Measurements from ENCODE around the gene DMRTB1.

Gene DMRTB1

DNA sequence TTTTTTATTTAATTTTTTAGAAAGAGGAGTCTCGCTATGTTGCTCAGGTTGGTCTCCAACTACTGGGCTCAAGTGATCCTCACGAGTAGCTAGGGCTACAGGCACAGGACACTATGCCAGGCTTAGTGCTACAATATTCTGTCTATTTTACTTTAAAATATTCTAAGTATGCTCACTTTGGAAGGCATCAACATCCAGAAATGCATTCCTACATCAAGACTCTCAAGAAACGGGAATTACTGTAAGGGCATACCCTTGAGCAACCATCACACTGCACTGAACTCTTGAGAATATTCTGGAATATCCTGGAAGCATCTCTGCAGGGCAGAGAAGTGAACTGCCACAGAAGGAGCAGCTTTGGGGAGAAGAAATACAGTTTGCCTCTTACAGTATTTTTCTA, 565 bp upstream of the DMRTB1 start:
- Histone ChIP-seq H3K36me3 (ENCODE audit: control insufficient read depth in 4 of 4, insufficient read depth in 4 of 4, low read length in 3 of 4) (no peaks in the 10 kb centered on the region), H3K4me3 (ENCODE audit: control insufficient read depth in 1 of 7, extremely low read depth in 1 of 7, insufficient read depth in 4 of 7, low read depth in 2 of 7, low read length in 6 of 7) (no peak overlapping the region), H3K4me1 (ENCODE audit: control extremely low read depth in 1 of 4, control insufficient read depth in 4 of 4, insufficient read depth in 4 of 4, low read length in 3 of 4) (peaks cover 0 to 2% (median 0%) of the 10 kb centered on the region in 4 experiments), H3K27ac (ENCODE audit: insufficient read depth in 1 of 2, low read depth in 1 of 2, low read length in 2 of 2, poor library complexity in 1 of 2, severe bottlenecking in 2 of 2) (no peak overlapping the region), H3K9me3 (ENCODE audit: control extremely low read depth in 1 of 5, control insufficient read depth in 4 of 5, insufficient read depth in 2 of 5, low read depth in 1 of 5, low read length in 4 of 5) (no peaks in the 10 kb centered on the region), H3K27me3 (replicated peaks in 2 of 5; ENCODE audit: control insufficient read depth in 4 of 5, insufficient read depth in 5 of 5, low read length in 4 of 5) (peaks cover 0 to 2% (median 0%) of the 10 kb centered on the region in 5 experiments)
- 100% methylated on average over 1 of the region's 3 CpGs for WGBS (ENCODE audit: insufficient coverage)
- DNase-seq: no peak
- ChIA-PET POLR2A (interaction anchor here (0.7 kb wide), 1 partner anchor 10 kb away, joined by 3 read pairs; no protein-coding TSS in a partner anchor), CTCF (interaction anchor here (1.2 to 1.8 kb wide), 3 partner anchors 13 to 23 kb away, joined by 3 to 4 read pairs (median 4); no protein-coding TSS in a partner anchor)

DNA sequence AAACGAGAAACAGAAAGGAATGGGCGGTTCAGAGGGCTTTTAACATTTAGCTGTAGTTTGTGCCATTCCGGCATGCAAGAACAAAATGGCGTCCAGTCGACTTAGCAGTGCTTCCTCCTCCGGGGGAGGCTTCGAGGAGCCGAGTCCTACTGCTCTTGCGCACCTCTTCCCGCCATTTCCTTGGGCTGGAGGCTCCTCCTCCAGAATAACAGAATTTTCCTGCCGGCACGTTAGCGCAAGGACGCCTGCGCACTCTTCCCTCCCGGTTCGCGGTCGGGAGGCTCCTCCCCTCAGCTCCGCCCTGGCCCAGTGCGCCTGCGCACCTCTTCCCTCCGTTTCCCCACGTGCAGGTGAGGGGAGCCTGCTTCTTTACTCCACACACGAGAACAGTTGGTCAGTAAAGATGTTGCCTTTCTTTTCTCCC, 1.0 kb downstream of the DMRTB1 start:
- 98% methylated on average over 24 of the region's 25 CpGs for WGBS (ENCODE audit: insufficient coverage)
- CTCF ChIA-PET: interaction anchor here (0.9 kb wide), 1 partner anchor 10 kb away, joined by 3 read pairs; no protein-coding TSS in a partner anchor
- POLR2A ChIA-PET: no interaction called here

DNA sequence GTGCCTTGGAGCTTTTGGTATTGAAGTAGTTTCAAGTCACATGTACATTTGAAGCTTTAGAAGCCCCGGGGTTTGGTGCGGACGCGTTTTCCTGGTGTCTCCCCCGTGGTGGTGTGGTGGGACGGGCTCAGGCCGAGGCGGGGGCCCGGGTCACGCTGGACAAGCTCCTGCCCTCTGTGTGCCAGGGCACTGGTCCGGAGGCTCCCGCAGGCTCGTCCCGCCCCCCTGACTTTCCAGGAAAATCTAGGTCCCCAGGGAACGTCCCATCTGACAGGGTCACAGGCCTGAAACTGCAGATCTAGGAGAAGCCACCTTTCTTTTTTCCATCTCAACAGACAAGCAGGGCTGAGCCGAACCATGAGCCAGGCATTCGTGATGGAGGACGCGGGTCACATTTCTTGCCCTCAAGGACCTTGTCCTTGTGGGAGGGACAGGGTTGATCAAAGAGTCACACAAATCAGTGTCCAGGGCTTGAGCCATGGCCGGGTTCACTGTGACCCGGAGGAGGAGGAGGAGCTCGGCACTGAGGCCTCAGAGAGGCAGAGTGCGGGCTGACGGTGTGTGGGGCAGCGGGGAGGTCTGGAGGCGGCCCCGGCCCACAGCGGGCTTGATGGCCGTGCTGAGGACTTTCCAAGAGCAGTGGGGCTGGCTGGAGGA, 1.6 kb downstream of the DMRTB1 start:
- Histone ChIP-seq H3K9me3 (ENCODE audit: control extremely low read depth in 1 of 5, control insufficient read depth in 4 of 5, insufficient read depth in 2 of 5, low read depth in 1 of 5, low read length in 4 of 5) (no peaks in the 10 kb centered on the region), H3K27me3 (replicated peaks in 2 of 5; ENCODE audit: control insufficient read depth in 4 of 5, insufficient read depth in 5 of 5, low read length in 4 of 5) (peaks cover 0 to 2% (median 0%) of the 10 kb centered on the region in 5 experiments), H3K4me3 (ENCODE audit: control insufficient read depth in 1 of 7, extremely low read depth in 1 of 7, insufficient read depth in 4 of 7, low read depth in 2 of 7, low read length in 6 of 7) (no peak overlapping the region), H3K27ac (ENCODE audit: insufficient read depth in 1 of 2, low read depth in 1 of 2, low read length in 2 of 2, poor library complexity in 1 of 2, severe bottlenecking in 2 of 2) (no peak overlapping the region), H3K36me3 (ENCODE audit: control insufficient read depth in 4 of 4, insufficient read depth in 4 of 4, low read length in 3 of 4) (no peaks in the 10 kb centered on the region), H3K4me1 (ENCODE audit: control extremely low read depth in 1 of 4, control insufficient read depth in 4 of 4, insufficient read depth in 4 of 4, low read length in 3 of 4) (peaks cover 0 to 8% (median 1%) of the 10 kb centered on the region in 4 experiments)
- ChIA-PET POLR2A (no interaction called here), CTCF (interaction anchor here (0.9 kb wide), 1 partner anchor 11 kb away, joined by 3 read pairs; no protein-coding TSS in a partner anchor)
- no peak for DNase-seq
- 95% methylated on average over 23 of the region's 29 CpGs for WGBS (ENCODE audit: insufficient coverage)

More for the DNA sequence above, 1.0 kb downstream of the DMRTB1 start:
- DNase-seq: no peak
- Histone ChIP-seq H3K4me3 (ENCODE audit: control insufficient read depth in 1 of 7, extremely low read depth in 1 of 7, insufficient read depth in 4 of 7, low read depth in 2 of 7, low read length in 6 of 7) (no peak overlapping the region), H3K36me3 (ENCODE audit: control insufficient read depth in 4 of 4, insufficient read depth in 4 of 4, low read length in 3 of 4) (no peaks in the 10 kb centered on the region), H3K27ac (ENCODE audit: insufficient read depth in 1 of 2, low read depth in 1 of 2, low read length in 2 of 2, poor library complexity in 1 of 2, severe bottlenecking in 2 of 2) (no peak overlapping the region), H3K9me3 (ENCODE audit: control extremely low read depth in 1 of 5, control insufficient read depth in 4 of 5, insufficient read depth in 2 of 5, low read depth in 1 of 5, low read length in 4 of 5) (no peaks in the 10 kb centered on the region), H3K4me1 (ENCODE audit: control extremely low read depth in 1 of 4, control insufficient read depth in 4 of 4, insufficient read depth in 4 of 4, low read length in 3 of 4) (peaks cover 0 to 6% (median 0%) of the 10 kb centered on the region in 4 experiments), H3K27me3 (replicated peaks in 2 of 5; ENCODE audit: control insufficient read depth in 4 of 5, insufficient read depth in 5 of 5, low read length in 4 of 5) (peaks cover 0 to 2% (median 0%) of the 10 kb centered on the region in 5 experiments)

DNA sequence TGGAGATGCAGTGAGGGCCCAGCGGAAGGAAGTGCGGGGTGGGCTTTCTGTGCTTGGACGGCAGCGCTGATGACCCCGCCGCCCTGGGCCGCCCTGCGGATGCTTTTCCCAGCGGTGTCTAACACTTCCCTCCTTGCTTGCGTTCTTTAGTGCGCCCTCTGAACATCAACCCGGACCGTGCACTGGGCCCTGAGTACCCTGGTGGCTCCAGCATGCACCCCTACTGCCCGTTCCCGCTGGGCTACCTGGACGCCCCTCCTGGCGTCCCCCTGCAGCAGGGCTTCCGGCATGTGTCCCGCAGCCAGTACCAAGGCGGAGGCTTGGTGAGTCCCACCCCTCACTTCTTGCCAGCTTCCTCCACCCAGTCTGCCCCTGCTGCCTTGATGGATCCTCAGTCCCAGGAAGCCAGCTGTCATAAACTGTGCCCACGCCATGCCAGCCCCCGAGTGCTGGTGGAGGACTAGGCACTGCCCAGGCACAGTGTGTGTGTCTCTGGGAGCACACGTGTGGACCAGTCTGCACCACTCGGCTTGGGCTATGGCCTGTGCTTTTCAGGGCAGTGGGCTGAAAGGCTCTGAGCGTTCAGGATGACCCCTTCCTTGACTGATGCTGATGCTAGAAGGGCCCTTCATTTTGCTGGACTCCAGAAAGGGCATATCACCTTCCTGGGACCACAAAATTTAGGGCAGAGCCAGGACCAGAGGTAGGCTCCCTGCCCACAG, 2.3 kb downstream of the DMRTB1 start:
- Histone ChIP-seq H3K27ac (ENCODE audit: insufficient read depth in 1 of 2, low read depth in 1 of 2, low read length in 2 of 2, poor library complexity in 1 of 2, severe bottlenecking in 2 of 2) (no peak overlapping the region), H3K36me3 (ENCODE audit: control insufficient read depth in 4 of 4, insufficient read depth in 4 of 4, low read length in 3 of 4) (no peaks in the 10 kb centered on the region), H3K4me1 (ENCODE audit: control extremely low read depth in 1 of 4, control insufficient read depth in 4 of 4, insufficient read depth in 4 of 4, low read length in 3 of 4) (peaks cover 0 to 8% (median 1%) of the 10 kb centered on the region in 4 experiments), H3K27me3 (replicated peaks in 2 of 5; ENCODE audit: control insufficient read depth in 4 of 5, insufficient read depth in 5 of 5, low read length in 4 of 5) (peaks cover 0 to 2% (median 0%) of the 10 kb centered on the region in 5 experiments), H3K4me3 (ENCODE audit: control insufficient read depth in 1 of 7, extremely low read depth in 1 of 7, insufficient read depth in 4 of 7, low read depth in 2 of 7, low read length in 6 of 7) (no peak overlapping the region), H3K9me3 (ENCODE audit: control extremely low read depth in 1 of 5, control insufficient read depth in 4 of 5, insufficient read depth in 2 of 5, low read depth in 1 of 5, low read length in 4 of 5) (no peaks in the 10 kb centered on the region)
- WGBS (ENCODE audit: insufficient coverage): 97% methylated on average over 24 of the region's 25 CpGs
- CTCF ChIA-PET: interaction anchor here (1.0 kb wide), 1 partner anchor 37 kb away, joined by 3 read pairs; no protein-coding TSS in a partner anchor
- POLR2A ChIA-PET: no interaction called here
- DNase-seq: no peak

DNA sequence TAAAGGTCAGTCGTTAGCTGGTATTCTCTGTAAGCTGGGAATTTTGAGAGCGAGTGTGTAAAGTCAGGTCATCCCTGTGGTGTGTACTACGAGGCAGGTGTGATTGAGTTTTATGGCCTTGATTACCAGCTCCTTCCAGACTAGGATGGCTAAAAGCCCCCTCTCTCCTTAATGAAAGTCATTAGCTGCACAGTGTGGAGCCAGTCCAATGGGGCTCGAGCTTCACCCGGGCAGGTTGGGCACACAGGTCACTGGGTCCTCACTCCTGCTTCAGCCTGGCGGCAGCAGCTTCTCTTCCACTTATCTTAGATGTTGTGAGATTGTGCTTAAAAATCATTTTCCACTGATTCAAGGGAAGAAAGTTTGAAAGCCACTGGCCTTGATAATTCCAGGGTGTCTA, 3.0 kb downstream of the DMRTB1 start:
- WGBS (ENCODE audit: insufficient coverage): 100% methylated on average over 2 of the region's 6 CpGs
- Histone ChIP-seq H3K27ac (ENCODE audit: insufficient read depth in 1 of 2, low read depth in 1 of 2, low read length in 2 of 2, poor library complexity in 1 of 2, severe bottlenecking in 2 of 2) (no peak overlapping the region), H3K4me1 (ENCODE audit: control extremely low read depth in 1 of 4, control insufficient read depth in 4 of 4, insufficient read depth in 4 of 4, low read length in 3 of 4) (peaks cover 0 to 14% (median 3%) of the 10 kb centered on the region in 4 experiments), H3K4me3 (ENCODE audit: control insufficient read depth in 1 of 7, extremely low read depth in 1 of 7, insufficient read depth in 4 of 7, low read depth in 2 of 7, low read length in 6 of 7) (no peak overlapping the region), H3K9me3 (ENCODE audit: control extremely low read depth in 1 of 5, control insufficient read depth in 4 of 5, insufficient read depth in 2 of 5, low read depth in 1 of 5, low read length in 4 of 5) (no peaks in the 10 kb centered on the region), H3K27me3 (replicated peaks in 2 of 5; ENCODE audit: control insufficient read depth in 4 of 5, insufficient read depth in 5 of 5, low read length in 4 of 5) (peaks cover 0 to 2% (median 0%) of the 10 kb centered on the region in 5 experiments), H3K36me3 (ENCODE audit: control insufficient read depth in 4 of 4, insufficient read depth in 4 of 4, low read length in 3 of 4) (no peaks in the 10 kb centered on the region)
- POLR2A ChIA-PET: interaction anchor here (0.5 kb wide), 1 partner anchor 374 kb away, joined by 4 read pairs; no protein-coding TSS in a partner anchor
- DNase-seq: no peak
- CTCF ChIA-PET: interaction anchor here (1.0 to 3.8 kb wide), 2 partner anchors 11 to 36 kb away, joined by 3 to 25 read pairs; no protein-coding TSS in a partner anchor

DNA sequence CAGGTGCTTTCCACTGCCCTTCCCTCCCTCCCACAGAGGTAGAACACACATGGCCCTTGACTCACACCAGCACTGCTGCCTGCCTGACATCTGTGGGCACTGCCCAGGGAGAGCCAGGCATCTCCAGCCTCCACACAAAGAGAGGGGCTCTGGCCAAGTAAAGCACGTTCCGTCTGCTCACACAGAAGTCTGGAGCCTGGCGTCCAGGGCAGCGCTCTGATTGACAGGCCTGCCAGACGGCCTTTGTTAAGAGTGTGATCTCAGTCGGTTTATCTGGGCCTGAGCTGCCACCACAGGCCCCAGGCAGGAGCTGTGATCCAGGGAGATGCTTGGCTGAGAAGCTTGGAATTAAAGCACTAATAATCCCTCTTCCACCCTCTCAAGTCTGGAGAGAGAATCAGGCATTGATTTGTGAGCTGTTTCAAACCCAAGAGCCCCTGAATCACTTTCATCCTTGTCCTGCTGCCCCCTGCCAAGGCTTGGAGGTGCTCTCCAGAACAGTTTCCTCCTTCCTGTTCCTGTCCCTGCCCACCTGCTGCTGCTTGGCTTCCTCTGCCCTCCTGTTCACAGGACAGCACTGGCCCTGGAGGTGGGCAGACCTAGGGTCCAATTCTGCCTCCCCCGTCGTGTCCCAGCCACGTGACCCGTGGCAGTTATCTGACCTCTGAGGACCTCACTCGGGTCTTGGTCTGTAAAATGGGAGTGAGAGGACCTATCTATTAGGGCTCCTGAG, 3.7 kb downstream of the DMRTB1 start:
- Histone ChIP-seq H3K9me3 (ENCODE audit: control extremely low read depth in 1 of 5, control insufficient read depth in 4 of 5, insufficient read depth in 2 of 5, low read depth in 1 of 5, low read length in 4 of 5) (no peaks in the 10 kb centered on the region), H3K27me3 (replicated peaks in 2 of 5; ENCODE audit: control insufficient read depth in 4 of 5, insufficient read depth in 5 of 5, low read length in 4 of 5) (peaks cover 0 to 2% (median 0%) of the 10 kb centered on the region in 5 experiments), H3K36me3 (ENCODE audit: control insufficient read depth in 4 of 4, insufficient read depth in 4 of 4, low read length in 3 of 4) (no peaks in the 10 kb centered on the region), H3K4me3 (ENCODE audit: control insufficient read depth in 1 of 7, extremely low read depth in 1 of 7, insufficient read depth in 4 of 7, low read depth in 2 of 7, low read length in 6 of 7) (no peak overlapping the region), H3K27ac (ENCODE audit: insufficient read depth in 1 of 2, low read depth in 1 of 2, low read length in 2 of 2, poor library complexity in 1 of 2, severe bottlenecking in 2 of 2) (no peak overlapping the region), H3K4me1 (ENCODE audit: control extremely low read depth in 1 of 4, control insufficient read depth in 4 of 4, insufficient read depth in 4 of 4, low read length in 3 of 4) (peaks cover 0 to 22% (median 8%) of the 10 kb centered on the region in 4 experiments)
- CTCF ChIA-PET: interaction anchor here (3.8 kb wide), 1 partner anchor 11 kb away, joined by 25 read pairs; no protein-coding TSS in a partner anchor
- DNase-seq: no peak
- WGBS (ENCODE audit: insufficient coverage): 100% methylated on average over 5 of the region's 11 CpGs
- POLR2A ChIA-PET: no interaction called here

All from common myeloid progenitor, CD34-positive (primary cell).